H1 (cell line): ENCODE data around the gene ZNF283. TPM values are rescaled to one million over a fixed set of nuclear protein-coding genes. Genes with fewer than 3 reads are reported as not detected.

Experiments used
- CTCF ChIA-PET: fragments of 300-600 bp; sonication (Branson Sonifier 250); formaldehyde crosslinking; loops from one replicate; lab custom pipeline; 2021; ENCODE audit not compliant: partially characterized antibody; lab: Charles Lee
- POLR2A ChIA-PET: fragments of 300-600 bp; sonication (Branson Sonifier 250); formaldehyde crosslinking; loops from one replicate; lab custom pipeline; 2021; ENCODE audit warnings: inconsistent platforms; ENCODE audit not compliant: partially characterized antibody; lab: Charles Lee
- DNase-seq, 2 experiments: peaks; one replicate each; pipeline versions ENCODE4 v3.0.0 to v3.0.0-alpha.2; 2010 to 2022; ENCODE audit warnings: low spot score in 2 of 2, low read depth in 1 of 2, mixed read lengths in 1 of 2
- FAIRE-seq: peaks from 2 replicates; lab custom pipeline; 2011; peaks lifted over from hg19 to GRCh38; lab: Jason Lieb, UNC
- H2AFZ ChIP-seq: 2 replicates; pipeline ENCODE4 v1.8.1; 2012; ENCODE audit warnings: low read length, inconsistent platforms
- H2AK5ac ChIP-seq: 2 replicates; pipeline ENCODE4 v1.6.1; 2013; ENCODE audit warnings: low read depth, low read length
- H2BK120ac ChIP-seq: replicated peaks from 2 replicates; pipeline ENCODE3; 2013; ENCODE audit warnings: low read depth, low read length, inconsistent platforms
- H2BK12ac ChIP-seq: 2 replicates; pipeline ENCODE4 v1.6.1; 2013; ENCODE audit warnings: low read depth, low read length
- H2BK15ac ChIP-seq: 2 replicates; pipeline ENCODE4 v1.6.1; 2013; ENCODE audit warnings: low read length
- H2BK20ac ChIP-seq: 2 replicates; pipeline ENCODE4 v1.6.1; 2013; ENCODE audit warnings: low read length
- H2BK5ac ChIP-seq: 2 replicates; pipeline ENCODE4 v1.6.1; 2013; ENCODE audit warnings: low read depth, low read length
- H3K14ac ChIP-seq: 2 replicates; pipeline ENCODE4 v1.6.1; 2013; ENCODE audit warnings: inconsistent platforms; ENCODE audit not compliant: insufficient read length
- H3K18ac ChIP-seq: 2 replicates; pipeline ENCODE4 v1.6.1; 2013; ENCODE audit warnings: low read length; ENCODE audit errors: extremely low read depth
- H3K23ac ChIP-seq: 2 replicates; pipeline ENCODE4 v1.6.1; 2013; ENCODE audit warnings: inconsistent platforms; ENCODE audit not compliant: insufficient read length
- H3K23me2 ChIP-seq: 2 replicates; pipeline ENCODE4 v1.6.1; 2013; ENCODE audit warnings: low read depth, low read length
- H3K27ac ChIP-seq: 2 replicates; pipeline ENCODE4 v1.6.1; 2011; ENCODE audit warnings: low read depth, low read length, inconsistent platforms
- H3K27me3 ChIP-seq, 4 experiments: replicated peaks in 1 of 4; 1 replicate in 1 of 4; 2 replicates in 3 of 4; pipeline versions ENCODE4 v1.6.1 to v1.8.1; 2011 to 2013; ENCODE audit warnings: low read length in 3 of 4, mild to moderate bottlenecking in 3 of 4, inconsistent platforms in 2 of 4, mixed read lengths in 2 of 4, moderate library complexity in 1 of 4; ENCODE audit not compliant: control insufficient read depth in 3 of 4, insufficient read depth in 3 of 4; ENCODE audit errors: extremely low read depth in 1 of 4
- H3K36me3 ChIP-seq, 4 experiments: 2 replicates each; pipeline versions ENCODE4 v1.6.1 to v1.8.1; 2011 to 2013; ENCODE audit warnings: mild to moderate bottlenecking in 4 of 4, low read length in 3 of 4, moderate library complexity in 2 of 4, control low read depth in 1 of 4, inconsistent platforms in 1 of 4; ENCODE audit not compliant: insufficient read depth in 4 of 4, control insufficient read depth in 2 of 4
- H3K4ac ChIP-seq: replicated peaks from 2 replicates; pipeline ENCODE3; 2013; ENCODE audit warnings: low read length, low read depth, mixed read lengths, inconsistent platforms; ENCODE audit not compliant: insufficient read length
- H3K4me1 ChIP-seq, 4 experiments: replicated peaks in 1 of 4; 1 replicate in 1 of 4; 2 replicates in 3 of 4; pipeline versions ENCODE4 v1.6.1 to v1.8.1; 2011 to 2013; ENCODE audit warnings: low read length in 3 of 4, inconsistent platforms in 2 of 4, mixed read lengths in 1 of 4; ENCODE audit not compliant: insufficient read depth in 4 of 4, control insufficient read depth in 3 of 4
- H3K4me2 ChIP-seq, 2 experiments: 2 replicates each; pipeline versions ENCODE4 v1.6.1 to v1.8.1; 2011 to 2013; ENCODE audit warnings: low read depth in 2 of 2, low read length in 2 of 2, control low read depth in 1 of 2, inconsistent platforms in 1 of 2, mild to moderate bottlenecking in 1 of 2; ENCODE audit not compliant: insufficient read depth in 1 of 2
- H3K4me3 ChIP-seq, 4 experiments: fragments of 200-600, 300-600 bp in 1 of 4; sonication (generic), shearing (Covaris generic), sonication (Bioruptor Twin) in 1 of 4; 2 replicates each; pipeline versions ENCODE4 v1.5.1 to v1.8.1; 2011 to 2016; ENCODE audit warnings: low read length in 4 of 4, low read depth in 3 of 4, control low read depth in 2 of 4, inconsistent platforms in 2 of 4, mild to moderate bottlenecking in 2 of 4, mixed read lengths in 1 of 4, moderate library complexity in 1 of 4; ENCODE audit not compliant: insufficient read depth in 2 of 4; ENCODE audit errors: extremely low read depth in 1 of 4
- H3K56ac ChIP-seq: replicated peaks from 2 replicates; pipeline ENCODE3; 2013; ENCODE audit warnings: low read depth, mild to moderate bottlenecking, mixed read lengths, low read length, inconsistent platforms; ENCODE audit not compliant: insufficient read length
- H3K79me1 ChIP-seq: 2 replicates; pipeline ENCODE4 v1.6.1; 2013; ENCODE audit warnings: low read depth, low read length, control low read depth
- H3K79me2 ChIP-seq, 2 experiments: 2 replicates each; pipeline versions ENCODE4 v1.6.1 to v1.8.1; 2012 to 2013; ENCODE audit warnings: low read length in 2 of 2, mild to moderate bottlenecking in 2 of 2, inconsistent platforms in 1 of 2; ENCODE audit not compliant: insufficient read depth in 2 of 2, control insufficient read depth in 1 of 2
- H3K9ac ChIP-seq, 4 experiments: replicated peaks in 1 of 4; 1 replicate in 1 of 4; 2 replicates in 3 of 4; pipeline versions ENCODE4 v1.6.1 to v1.8.1; 2011 to 2013; ENCODE audit warnings: low read depth in 3 of 4, low read length in 3 of 4, control low read depth in 2 of 4, mild to moderate bottlenecking in 2 of 4, moderate library complexity in 2 of 4, inconsistent platforms in 1 of 4; ENCODE audit errors: extremely low read depth in 1 of 4
- H3K9me3 ChIP-seq, 2 experiments: 2 replicates each; pipeline versions ENCODE4 v1.6.1 to v1.8.1; 2012 to 2013; ENCODE audit warnings: mild to moderate bottlenecking in 2 of 2, moderate library complexity in 2 of 2, control low read depth in 1 of 2, inconsistent platforms in 1 of 2, low read depth in 1 of 2, low read length in 1 of 2, mixed read lengths in 1 of 2; ENCODE audit not compliant: insufficient read depth in 2 of 2
- H4K20me1 ChIP-seq, 2 experiments: replicated peaks in 1 of 2; 2 replicates each; pipeline versions ENCODE3 to v1.8.1; 2011 to 2013; ENCODE audit warnings: inconsistent platforms in 2 of 2, low read length in 2 of 2, mild to moderate bottlenecking in 1 of 2; ENCODE audit not compliant: insufficient read depth in 2 of 2, control insufficient read depth in 1 of 2
- H4K5ac ChIP-seq: 2 replicates; pipeline ENCODE4 v1.6.1; 2013; ENCODE audit warnings: low read length, low read depth, mixed read lengths, inconsistent platforms; ENCODE audit not compliant: insufficient read length
- H4K8ac ChIP-seq: 2 replicates; pipeline ENCODE4 v1.8.0; 2013; ENCODE audit warnings: mild to moderate bottlenecking, moderate library complexity, low read length, inconsistent platforms; ENCODE audit not compliant: insufficient read depth; ENCODE audit errors: extremely low read depth
- H4K91ac ChIP-seq: replicated peaks from 2 replicates; pipeline ENCODE3; 2013; ENCODE audit warnings: low read length, mixed read lengths, inconsistent platforms; ENCODE audit not compliant: insufficient read length
- CREB1 ChIP-seq: IDR thresholded peaks from 2 replicates; pipeline ENCODE4 v1.6.1; 2012; ENCODE audit warnings: inconsistent platforms
- CTBP2 ChIP-seq: IDR thresholded peaks from 2 replicates; pipeline ENCODE4 v1.7.0; 2011; ENCODE audit warnings: borderline replicate concordance, mild to moderate bottlenecking, moderate library complexity, mixed read lengths, low read length; ENCODE audit not compliant: insufficient read depth, insufficient read length
- CTCF ChIP-seq, 3 experiments: IDR thresholded peaks; 1 replicate in 2 of 3; 2 replicates in 1 of 3; pipeline versions ENCODE4 v1.5.1 to v1.6.1; 2011; ENCODE audit warnings: low read length in 3 of 3, mild to moderate bottlenecking in 3 of 3, inconsistent platforms in 2 of 3, low read depth in 1 of 3, moderate library complexity in 1 of 3; ENCODE audit not compliant: insufficient read depth in 1 of 3; ENCODE audit errors: control extremely low read depth in 1 of 3
- TEAD4 ChIP-seq: IDR thresholded peaks from 2 replicates; pipeline ENCODE4 v1.6.1; 2012; ENCODE audit warnings: low read depth, low read length, inconsistent platforms, mixed read lengths
- WGBS, 2 experiments: shearing (Covaris generic) in 1 of 2; methylation state at CpG; one replicate each; pipeline versions ENCODE4 v1.1.6 to v1.1.7; 2013 to 2015; ENCODE audit warnings: low lambda C conversion rate in 2 of 2, mixed read lengths in 2 of 2, inconsistent platforms in 1 of 2, low coverage in 1 of 2, missing lambda C conversion rate in 1 of 2; ENCODE audit not compliant: insufficient replicate concordance in 2 of 2, insufficient coverage in 1 of 2, insufficient read length in 1 of 2; ENCODE audit errors: extremely low coverage in 1 of 2, missing lambda C conversion rate in 1 of 2; 5-methylcytosine and 5-hydroxymethylcytosine counted together
- polyA plus RNA-seq, 7 experiments: library from polyadenylated mRNA; depleted of rRNA in 3 of 7; stranded (reverse) in 5 of 7; unstranded in 2 of 7; fragments of >200 nt in 5 of 7; fragments of 200-250 nt in 2 of 7; gene quantifications; 1 replicate in 5 of 7; 2 replicates in 1 of 7; 4 replicates in 1 of 7; pipeline versions ENCODE4 v1.2.1 to v1.2.3, GENCODE V29; 2011 to 2013; ENCODE audit warnings: missing spikeins in 2 of 7, mixed read lengths in 2 of 7
- total RNA-seq: library from RNA; stranded (reverse); fragmentation: NEBNext Ultra II Directional; extraction: Animal tissue kit (Norgen Biotek cat#: 25700); gene quantifications from 2 replicates; pipeline ENCODE4 v1.2.1, GENCODE V29; 2021

ZNF283 gene
- total and polyA plus RNA-seq, 2 of the 8 experiments (the other 6 are each of a cell fraction or from before 2014, with no cell fraction given), result 1.1 to 4.3 TPM

GRCh38 chr19:43781630-43782310 lies 45.4 kb upstream of the ZNF283 start:
- no peak overlapping the region for H3K18ac ChIP-seq
- no peak overlapping the region for H3K27ac ChIP-seq
- H3K23ac ChIP-seq, result no peak overlapping the region
- H4K8ac ChIP-seq, result no peak overlapping the region
- H4K91ac ChIP-seq, result peak overlapping the region; percentile 55
- H3K14ac ChIP-seq, result no peak overlapping the region
- peak overlapping the region; percentile 87; the same call in 1 of the 2 replicates for H2BK5ac ChIP-seq
- no peak overlapping the region for H3K4me2 ChIP-seq
- no peaks in the 10 kb centered on the region; a peak in 1 of 7 replicates for H3K27me3 ChIP-seq
- no peak overlapping the region for H3K4ac ChIP-seq
- H3K9me3 ChIP-seq, result no peaks in the 10 kb centered on the region
- peaks cover 0 to 4% of the 10 kb centered on the region in 2 experiments for H4K20me1 ChIP-seq
- H2BK15ac ChIP-seq, result no peak overlapping the region
- H3K4me1 ChIP-seq, result peaks cover 0 to 9% (median 6%) of the 10 kb centered on the region in 4 experiments; a peak in 5 of 7 replicates
- no peak overlapping the region for H2BK20ac ChIP-seq
- H3K79me1 ChIP-seq, result no peaks in the 10 kb centered on the region; the same call in 1 of the 2 replicates
- no peaks in the 10 kb centered on the region for H3K36me3 ChIP-seq
- H2AK5ac ChIP-seq, result no peak overlapping the region
- CTCF ChIA-PET, result interaction anchor here (37.0 kb wide), 1 partner anchor 25 kb away, joined by 703 read pairs; the partner anchor contains the start of gene SMG9
- POLR2A ChIA-PET, result no interaction called here
- H4K5ac ChIP-seq, result no peak overlapping the region
- no peak overlapping the region for H3K56ac ChIP-seq
- no peak overlapping the region for H2BK120ac ChIP-seq
- H3K4me3 ChIP-seq, result no peak overlapping the region
- no peaks in the 10 kb centered on the region for H3K79me2 ChIP-seq
- peak overlapping the region; percentile 92; the same call in 1 of the 2 replicates for H2BK12ac ChIP-seq
- DNase-seq (no peak), FAIRE-seq (no peak)
- no peak for TF ChIP-seq TEAD4
- no peak for TF ChIP-seq CTBP2
- no peak for TF ChIP-seq CTCF (IDR thresholded peaks at IDR 0.05; ENCODE audit: control extremely low read depth in 1 of 3, insufficient read depth in 1 of 3, low read depth in 1 of 3, low read length in 3 of 3)
- no peak for TF ChIP-seq CREB1
- H3K9ac ChIP-seq, result no peak overlapping the region
- no peak overlapping the region for H2AFZ ChIP-seq
- 94% methylated on average over 14 of the region's 14 CpGs; no CpG with 5 or more reads in 1 of the 2 experiments for WGBS, 2 experiments
- 0 out of 2 replicates have a peak, but pooled peaks cover 2% of the 10 kb centered on the region for H3K23me2 ChIP-seq
